Adrenal gland (tissue), 12 donors: ENCODE data around the gene ZNF780B. TPM values are rescaled to one million over a fixed set of nuclear protein-coding genes. Genes with fewer than 3 reads are reported as not detected.

ENCODE experiments used
- DNase-seq, 7 donors: peaks; one replicate each; pipeline ENCODE4 v3.0.0-alpha.2; 2019 to 2020
- H3K27ac ChIP-seq, 5 donors: fragments of 200-600 bp; sonication (generic) in 4 of 5; 1 replicate in 3 of 5; 2 replicates in 2 of 5; pipeline versions ENCODE4 v1.5.1 to v1.8.0; 2016 to 2020; ENCODE audit warnings: mild to moderate bottlenecking in 1 of 5
- H3K27me3 ChIP-seq: fragments of 200-600 bp; 2 replicates; pipeline ENCODE4 v1.8.0; 2021
- H3K36me3 ChIP-seq, 2 donors: fragments of 200-600 bp; replicated peaks in 1 of 2; 1 replicate in 1 of 2; 2 replicates in 1 of 2; pipeline versions ENCODE4 v1.5.1 to v1.8.0; 2018 to 2022
- H3K4me1 ChIP-seq, 2 donors: fragments of 200-600 bp; replicated peaks in 1 of 2; 1 replicate in 1 of 2; 2 replicates in 1 of 2; pipeline versions ENCODE4 v1.5.1 to v1.8.0; 2018 to 2021
- H3K4me3 ChIP-seq, 4 donors: fragments of 200-600 bp; sonication (generic) in 3 of 4; one replicate each; pipeline ENCODE4 v1.5.1; 2016 to 2018
- H3K9me3 ChIP-seq, 3 donors: fragments of 200-600 bp; sonication (generic) in 1 of 3; replicated peaks in 1 of 3; 1 replicate in 2 of 3; 2 replicates in 1 of 3; pipeline versions ENCODE4 v1.5.1 to v1.8.0; 2016 to 2021
- CTCF ChIP-seq, 6 experiments: fragments of 450-650 bp in 4 of 6; fragments of 200-600 bp in 2 of 6; sonication (generic) in 1 of 6; IDR thresholded peaks; 1 replicate in 5 of 6; 2 replicates in 1 of 6; pipeline versions ENCODE4 v1.5.1 to v1.8.0; 2016 to 2021; ENCODE audit warnings: antibody characterized with exemption in 6 of 6, mild to moderate bottlenecking in 2 of 6, moderate library complexity in 1 of 6
- POLR2A ChIP-seq, 2 donors: fragments of 450-650 bp; IDR thresholded peaks; one replicate each; pipeline ENCODE4 v1.6.1; 2017; ENCODE audit warnings: antibody characterized with exemption in 2 of 2, mild to moderate bottlenecking in 2 of 2, moderate library complexity in 1 of 2
- WGBS, 4 donors: extraction: QIAGEN DNeasy Blood & Tissue Kit in 2 of 4; methylation state at CpG; one replicate each; pipeline versions ENCODE4 v1.1.5 to v1.1.7; 2013 to 2017; 5-methylcytosine and 5-hydroxymethylcytosine counted together
- intact Hi-C, 2 donors: fragments of 100-400 bp; cut with DNase I; formaldehyde crosslinking; loops; one replicate each; pipeline versions ENCODE4 v1.14.1 to v1.15.0; 2022 to 2023
- polyA plus RNA-seq, 3 donors: library from polyadenylated mRNA; stranded (reverse); fragments of 200-250 nt in 2 of 3; fragments of 350-450 nt in 1 of 3; fragmentation: Illumina TruSeq in 1 of 3; extraction: RNeasy Lipid Tissue Mini Kit (QIAGEN cat#74804) in 1 of 3; gene quantifications; one replicate each; pipeline ENCODE4 v1.2.3, GENCODE V29; 2013 to 2014
- total RNA-seq, 9 donors: library from RNA; depleted of rRNA in 4 of 9; stranded (reverse); fragments of >200 nt in 4 of 9; fragments of 120-200 nt in 1 of 9; fragmentation: NEBNext Ultra II Directional in 1 of 9; extraction: Animal tissue kit (Norgen Biotek cat#: 25700) in 1 of 9; gene quantifications; one replicate each; pipeline versions ENCODE4 v1.1.0 to v1.2.4, GENCODE V29; 2013 to 2023
- donor health status: healthy with polysubstance abuse.
- donor health status: Bipolar disorder and iron deficiency.
- donor health status: DM: yes; HTN: yes; CAD: no.
- donor health status: DM: no; HTN: no; CAD: no.
- donor health status: DM: no; HTN: no; CAD: no.
- donor health status: DM: yes; HTN: yes; CAD: no.

ZNF780B gene
- total and polyA plus RNA-seq, 12 donors: 7.9 to 31.4 (median 16.5) TPM

- WGBS, 4 donors: 80 to 92% (median 88%) methylated on average over 1 of the region's 1 CpG
Observed at GRCh38 chr19:40093416-40093815, 37.4 kb upstream of the ZNF780B start.

GRCh38 chr19:40091205-40092129 is 35.4 kb upstream of the ZNF780B start:
- Histone ChIP-seq H3K4me3 (peak overlapping the region; percentile 62 to 88 (median 74)), H3K27ac (peak overlapping the region; percentile 66 to 95 (median 90)), H3K27me3 (peaks cover 11% of the 10 kb centered on the region), H3K4me1 (peaks cover 6 to 24% of the 10 kb centered on the region in 2 donors), H3K36me3 (no peaks in the 10 kb centered on the region), H3K9me3 (no peaks in the 10 kb centered on the region)
- intact Hi-C loops: no loop called here
- WGBS, 4 donors: 39 to 42% (median 40%) methylated on average over 10 of the region's 10 CpGs
- TF ChIP-seq CTCF (IDR thresholded peaks at IDR 0.05) (no peak), POLR2A (IDR thresholded peaks at IDR 0.05) (no peak)
- no peak for DNase-seq

More at GRCh38 chr19:40093416-40093815, 37.4 kb upstream of the ZNF780B start:
- no peaks in the 10 kb centered on the region for H3K36me3 ChIP-seq
- peaks cover 6 to 22% of the 10 kb centered on the region in 2 donors for H3K4me1 ChIP-seq
- no peaks in the 10 kb centered on the region for H3K9me3 ChIP-seq
- TF ChIP-seq POLR2A (IDR thresholded peaks at IDR 0.05) (no peak), CTCF (IDR thresholded peaks at IDR 0.05) (no peak)
- no peak for DNase-seq
- no peak overlapping the region for H3K4me3 ChIP-seq
- peaks cover 17% of the 10 kb centered on the region for H3K27me3 ChIP-seq
- H3K27ac ChIP-seq: no peak overlapping the region
- intact Hi-C loops: no loop called here

GRCh38 chr19:40090241-40091204 is 34.5 kb upstream of the ZNF780B start, which contains the start of gene ZNF780A:
TSS of gene ZNF780A (minus strand) at chr19:40090943. CDS start at chr19:40084753, 6,190 bp downstream.
- peak within 1 kb of the TSS; percentile 66 to 95 (median 90) for H3K27ac ChIP-seq
- TF ChIP-seq POLR2A (IDR thresholded peaks at IDR 0.05) (peak; percentile 6 to 79), CTCF (IDR thresholded peaks at IDR 0.05) (no peak)
- H3K4me1 ChIP-seq: peaks cover 6 to 24% of the 10 kb centered on the region in 2 donors
- DNase-seq: peak; percentile 78 to 87 (median 80)
- H3K4me3 ChIP-seq: peak within 1 kb of the TSS; percentile 62 to 88 (median 74)
- no peaks in the 10 kb centered on the region for H3K9me3 ChIP-seq
- H3K27me3 ChIP-seq: peaks cover 3% of the 10 kb centered on the region
- WGBS, 4 donors: 0 to 1% (median 0%) methylated on average over 30 to 47 of the region's 47 CpGs
- intact Hi-C loops: no loop called here
- no peaks in the 10 kb centered on the region for H3K36me3 ChIP-seq
